NT2/D1 (cell line): Measurements from ENCODE around the gene KIFC3.

Experiments used
- SUZ12 ChIP-seq: IDR thresholded peaks from 2 replicates; pipeline ENCODE4 v1.6.1; 2011; ENCODE audit not compliant: insufficient read length, insufficient read depth; ENCODE audit errors: extremely low read depth
- YY1 ChIP-seq: IDR thresholded peaks from 2 replicates; pipeline ENCODE4 v1.6.1; 2011; ENCODE audit not compliant: insufficient read length, insufficient read depth
- ZNF274 ChIP-seq: IDR thresholded peaks from 2 replicates; pipeline ENCODE4 v1.6.1; 2011; ENCODE audit warnings: mild to moderate bottlenecking, low read depth, low read length

DNA sequence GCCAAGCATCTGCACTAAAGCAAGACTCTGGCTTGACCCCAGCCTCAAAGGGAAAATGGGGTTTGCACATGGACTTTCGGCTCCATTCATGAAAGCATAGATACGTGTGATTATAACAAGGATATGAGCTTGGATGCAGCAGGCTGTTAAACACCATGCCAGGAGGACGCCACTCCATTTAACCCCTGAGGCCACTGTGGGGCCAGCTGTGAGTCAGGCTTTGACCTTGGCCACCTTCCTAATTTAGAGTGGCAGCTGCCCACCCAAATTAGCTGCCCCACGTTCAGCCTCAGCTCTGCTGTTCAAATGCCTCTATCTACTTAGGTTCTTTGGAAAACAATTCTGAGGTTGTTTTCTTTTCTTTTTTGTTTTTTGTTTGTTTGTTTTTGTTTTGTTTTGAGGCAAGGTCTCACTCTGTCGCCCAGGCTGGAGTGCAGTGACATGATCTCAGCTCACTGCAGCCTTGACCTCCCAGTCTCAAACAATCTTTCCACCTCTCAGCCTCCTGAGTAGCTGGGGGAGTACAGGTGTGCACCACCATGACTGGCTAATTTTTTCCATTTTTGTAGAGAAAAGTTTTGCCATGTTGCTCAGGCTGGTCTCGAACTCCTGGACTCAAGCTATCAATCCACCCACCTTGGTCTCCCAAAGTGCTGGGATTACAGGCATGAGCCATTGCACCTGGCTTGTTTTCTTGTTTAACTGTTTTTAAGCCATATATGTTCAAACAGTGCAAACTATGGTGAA, 23.2 kb upstream of the KIFC3 start:
- TF ChIP-seq ZNF274 = no peak
- TF ChIP-seq SUZ12 = no peak
- no peak for TF ChIP-seq YY1
